GM18526 (cell line): Measurements from ENCODE around the gene SYCE3.

Source experiments
- POLR2A ChIP-seq: IDR thresholded peaks from 3 replicates; pipeline ENCODE4 v1.6.1; 2011; ENCODE audit not compliant: insufficient read length; ENCODE audit errors: extremely low read depth

Gene SYCE3

DNA sequence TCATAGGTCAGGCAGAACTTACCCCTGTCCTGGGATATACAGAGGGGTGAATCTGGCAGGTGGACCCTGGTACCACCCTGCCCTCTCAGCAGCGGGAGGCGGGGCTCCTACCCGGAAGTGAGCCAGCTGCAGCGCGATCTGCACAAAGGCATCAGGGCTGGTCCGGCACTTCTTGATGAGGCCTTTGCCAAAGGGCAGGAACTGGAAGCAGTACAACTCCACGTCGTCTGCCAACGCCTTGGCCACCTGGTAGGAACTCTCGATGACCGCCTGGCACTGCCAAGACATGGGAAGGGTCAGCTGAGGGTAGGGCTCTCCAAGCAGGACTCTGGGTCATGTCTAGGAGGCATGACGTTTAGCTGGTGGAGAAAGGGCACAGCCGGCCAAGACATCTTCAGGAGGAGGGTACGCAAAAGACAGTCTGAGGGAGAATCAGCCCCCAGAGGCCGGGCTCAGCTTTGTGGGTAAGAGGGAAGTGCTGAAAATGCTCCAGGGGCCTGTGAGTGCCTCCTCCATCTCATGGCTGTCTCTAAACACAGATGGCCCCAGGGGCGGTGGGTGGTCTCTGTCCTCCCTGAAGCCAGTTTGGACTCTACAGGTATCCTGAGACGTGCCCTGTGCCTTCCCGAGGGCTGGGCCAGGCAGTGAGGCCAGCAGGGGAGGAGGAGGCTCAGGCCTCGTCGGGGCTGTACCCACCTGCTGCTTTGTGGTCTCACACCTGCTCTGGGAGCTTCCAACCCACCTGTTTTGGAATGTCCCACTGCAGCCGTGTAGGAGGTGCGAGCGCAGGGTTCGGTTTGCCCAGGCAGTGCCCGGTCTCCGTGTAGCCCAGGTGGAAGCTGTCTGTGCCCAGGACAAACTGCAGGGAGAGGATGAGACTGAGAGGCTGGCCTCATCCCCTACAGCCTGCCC lies 8.8 kb upstream of the SYCE3 start:
- no peak for TF ChIP-seq POLR2A

DNA sequence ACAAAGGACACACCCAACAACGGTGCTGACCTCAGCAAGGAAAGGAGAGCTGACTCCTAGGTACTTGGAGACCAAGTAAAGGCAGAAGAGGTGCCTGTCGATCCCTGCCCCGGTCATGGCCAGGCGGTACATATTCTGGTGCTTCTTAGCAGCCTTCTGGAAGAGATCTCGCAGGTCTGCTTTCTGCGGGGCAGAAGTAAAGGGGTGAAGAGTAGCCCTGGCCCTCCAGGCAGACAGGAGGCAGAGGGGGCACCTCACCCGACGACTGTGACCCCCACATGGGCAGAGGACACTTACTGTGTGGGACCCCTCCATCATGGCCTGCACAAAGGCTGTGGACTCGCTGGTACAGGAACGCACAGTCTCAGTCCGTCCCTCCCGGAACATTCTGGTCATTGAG lies 8.1 kb upstream of the SYCE3 start:
- no peak for TF ChIP-seq POLR2A

DNA sequence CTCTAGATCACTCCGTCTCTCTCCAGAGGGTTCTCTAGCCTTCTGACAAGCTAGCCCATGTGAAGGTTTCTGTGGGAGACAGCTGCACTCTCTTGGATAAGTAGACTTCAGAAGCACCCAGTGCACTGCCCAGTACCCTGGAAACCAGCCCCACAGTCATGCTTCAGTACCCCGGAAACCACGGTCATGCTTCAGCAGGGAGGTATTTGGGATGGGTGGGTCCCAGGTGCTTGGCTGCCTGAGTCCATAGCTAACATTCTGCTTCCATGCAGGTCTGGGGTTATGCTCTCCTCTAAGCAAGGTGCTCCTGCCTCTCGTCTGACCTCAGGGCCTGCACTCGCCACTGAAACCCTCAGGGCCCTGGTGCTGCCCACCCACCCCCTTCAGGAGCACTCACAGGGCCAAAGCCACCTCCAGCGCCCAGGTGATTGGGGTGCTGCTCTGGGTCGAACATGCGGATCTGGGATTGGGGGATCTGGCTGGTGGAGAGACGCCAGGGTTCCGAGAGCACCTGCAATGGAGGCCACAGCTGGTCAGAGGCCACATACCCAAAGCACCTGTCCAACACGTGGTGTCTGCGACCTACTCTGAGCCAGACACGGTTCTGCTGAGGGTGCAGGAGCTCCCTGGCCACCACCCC lies 7.3 kb upstream of the SYCE3 start:
- TF ChIP-seq POLR2A: no peak

DNA sequence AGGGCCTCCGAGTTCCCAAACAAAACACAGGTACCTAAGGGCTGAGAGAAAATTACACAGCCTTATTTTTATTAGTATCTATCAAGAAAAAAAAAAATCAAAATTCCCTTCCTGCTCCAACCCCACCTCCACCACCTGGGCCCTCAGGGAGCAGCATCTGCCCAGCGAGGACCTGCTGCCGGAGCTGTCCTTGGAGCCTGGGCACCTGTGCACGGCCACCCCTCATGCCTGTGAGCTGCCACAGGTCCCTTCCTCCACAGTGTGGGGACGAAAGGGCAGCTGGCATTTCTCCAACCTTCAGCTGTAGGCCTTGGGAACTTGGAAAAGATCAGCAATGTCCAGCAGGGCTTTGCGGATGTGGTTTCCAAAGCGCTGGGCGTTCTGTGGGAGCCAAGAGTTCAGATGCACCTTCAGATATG lies 6.3 kb upstream of the SYCE3 start:
- no peak for TF ChIP-seq POLR2A

DNA sequence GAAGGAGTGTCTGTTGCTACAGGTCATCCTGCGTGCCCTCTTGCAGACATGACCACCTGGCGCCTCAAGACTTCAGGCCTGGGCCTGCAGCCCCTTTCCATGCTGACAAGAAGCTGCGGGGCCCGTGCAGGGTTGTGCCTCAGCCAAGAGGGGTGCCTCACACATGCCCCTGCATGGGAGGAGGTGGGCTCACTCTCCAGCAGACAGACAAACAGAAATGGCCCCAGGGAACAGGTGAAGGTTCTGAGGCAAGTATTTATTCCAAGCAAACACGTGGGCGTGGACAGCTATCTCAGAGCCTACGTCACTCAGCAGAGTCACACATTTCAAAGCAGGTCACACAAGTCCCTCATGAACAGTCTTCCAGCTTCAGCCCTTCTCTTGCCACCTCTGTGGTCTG lies 5.9 kb upstream of the SYCE3 start:
- no peak for TF ChIP-seq POLR2A

DNA sequence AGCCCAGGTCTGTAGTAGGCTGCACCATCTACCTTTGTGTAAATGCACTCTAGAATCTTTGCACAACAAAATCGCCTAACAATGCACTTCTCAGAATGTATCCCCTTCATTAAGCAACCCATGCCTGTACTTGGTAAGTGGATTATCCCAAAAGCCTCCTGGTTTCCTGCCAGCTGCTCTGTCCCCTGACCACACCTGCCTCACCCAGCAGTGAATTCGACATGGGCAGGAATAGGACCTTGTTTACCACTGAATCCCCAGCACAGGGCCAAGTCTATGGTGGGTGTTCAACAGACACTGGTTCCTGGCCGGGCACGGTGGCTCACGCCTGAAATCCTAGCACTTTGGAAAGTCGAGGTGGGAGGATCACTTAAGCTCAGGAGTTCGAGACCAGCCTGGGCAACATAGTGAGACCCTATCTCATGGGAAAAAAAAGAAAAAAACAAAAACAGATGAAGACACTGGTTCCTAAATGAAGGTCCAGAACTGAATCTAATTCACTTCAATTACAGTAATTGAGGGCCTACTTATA lies 5.1 kb upstream of the SYCE3 start:
- TF ChIP-seq POLR2A: no peak

DNA sequence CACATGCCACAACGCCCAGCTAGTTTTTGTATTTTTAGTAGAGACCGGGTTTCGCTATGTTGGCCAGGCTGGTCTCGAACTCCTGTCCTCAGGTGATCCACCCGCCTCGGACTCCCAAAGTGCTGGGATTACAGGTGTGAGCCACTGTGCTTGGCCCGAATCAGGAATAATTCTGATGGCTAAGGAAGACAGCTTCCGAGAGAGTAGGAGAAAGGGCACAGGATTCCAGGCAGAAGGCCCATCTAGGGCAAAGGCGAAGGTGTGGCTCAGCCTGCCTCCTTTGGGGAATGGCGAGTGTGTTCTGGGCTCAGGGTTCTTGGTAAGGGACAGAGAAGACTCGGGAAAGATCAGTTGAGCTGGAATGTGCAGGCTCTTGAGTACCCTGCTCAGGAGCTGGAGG lies 1.6 kb upstream of the SYCE3 start:
- TF ChIP-seq POLR2A: no peak

DNA sequence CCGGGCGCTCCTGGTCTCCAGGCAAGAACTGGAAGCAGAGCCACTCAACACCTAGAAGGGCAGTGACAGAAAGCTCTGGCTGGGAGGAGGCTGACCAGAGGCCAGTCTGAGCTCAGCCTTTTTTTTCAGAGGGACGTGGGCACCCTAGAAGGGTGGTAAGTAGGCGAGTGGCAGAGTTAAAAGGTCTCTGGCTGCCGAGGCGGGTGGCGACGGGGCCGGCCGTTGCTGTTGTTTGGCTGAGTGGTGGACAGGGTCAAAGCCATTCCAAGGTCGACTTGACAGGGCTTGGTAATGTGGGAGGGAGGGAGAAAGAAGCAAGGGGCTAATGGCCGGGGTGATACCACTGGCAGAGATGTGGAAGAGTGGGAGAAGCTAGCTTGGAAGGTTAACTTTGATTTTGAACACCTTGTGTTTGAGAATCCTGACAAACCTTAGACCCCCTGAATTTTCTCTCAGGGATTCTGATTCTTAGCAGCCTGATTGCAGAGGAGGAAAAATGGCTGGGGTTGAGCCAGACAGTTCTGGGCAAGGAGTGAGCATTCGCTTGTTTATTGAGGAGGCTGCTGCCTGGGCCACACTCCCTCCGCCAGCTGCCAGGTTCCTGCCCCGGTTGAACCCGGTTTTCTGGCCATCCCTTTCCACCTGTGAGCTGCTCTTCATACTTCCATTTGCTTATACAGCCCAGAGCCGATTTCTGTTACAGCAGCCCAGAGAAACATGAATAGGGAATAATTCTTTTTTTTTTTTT lies 868 bp upstream of the SYCE3 start:
- TF ChIP-seq POLR2A: no peak

DNA sequence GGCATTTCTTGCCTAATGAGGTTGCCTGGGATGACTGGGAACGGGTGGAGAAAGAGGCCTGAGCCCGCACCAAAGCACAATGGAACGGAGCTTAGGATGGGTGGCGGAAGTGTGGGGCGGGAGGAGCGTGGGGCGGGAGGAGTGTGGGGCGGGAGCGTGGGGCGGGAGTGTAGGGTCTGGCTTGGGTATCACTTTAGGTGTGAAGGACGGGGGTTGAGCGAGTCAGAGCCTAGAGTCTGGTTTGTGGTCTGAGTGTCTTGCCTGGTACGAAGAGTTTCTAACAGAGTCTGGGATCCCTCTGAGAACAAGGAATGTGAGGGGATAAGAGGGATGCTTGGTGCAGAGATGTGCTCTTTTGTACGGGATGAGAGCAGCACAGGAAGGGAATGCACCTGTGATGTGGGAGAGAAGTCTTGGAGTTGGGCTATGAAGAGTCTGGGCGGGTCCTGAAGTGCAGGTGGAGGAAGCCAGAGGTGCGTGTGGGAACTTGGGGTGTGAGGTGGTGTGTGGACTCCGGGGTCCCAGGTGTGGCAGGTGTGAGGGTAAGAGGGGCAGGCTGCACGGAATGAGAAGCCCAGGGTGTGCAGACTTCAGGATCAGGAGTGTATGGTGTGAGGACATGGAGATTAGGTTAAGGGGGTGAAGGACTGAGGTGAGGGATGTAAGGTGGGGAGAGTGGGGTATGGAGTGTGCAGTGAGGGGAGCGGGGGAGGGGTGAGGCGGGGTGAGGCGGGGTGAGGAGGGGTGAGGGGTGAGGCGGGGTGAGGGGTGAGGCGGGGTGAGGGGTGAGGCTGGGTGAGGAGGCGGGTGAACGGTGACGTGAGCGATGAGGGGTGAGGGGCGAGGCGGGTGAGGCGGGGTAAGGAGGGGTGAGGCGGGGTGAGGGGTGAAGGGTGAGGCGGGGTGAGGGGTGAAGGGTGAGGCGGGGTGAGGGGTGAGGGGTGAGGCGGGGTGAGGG lies 1.0 kb downstream of the SYCE3 start:
- no peak for TF ChIP-seq POLR2A

DNA sequence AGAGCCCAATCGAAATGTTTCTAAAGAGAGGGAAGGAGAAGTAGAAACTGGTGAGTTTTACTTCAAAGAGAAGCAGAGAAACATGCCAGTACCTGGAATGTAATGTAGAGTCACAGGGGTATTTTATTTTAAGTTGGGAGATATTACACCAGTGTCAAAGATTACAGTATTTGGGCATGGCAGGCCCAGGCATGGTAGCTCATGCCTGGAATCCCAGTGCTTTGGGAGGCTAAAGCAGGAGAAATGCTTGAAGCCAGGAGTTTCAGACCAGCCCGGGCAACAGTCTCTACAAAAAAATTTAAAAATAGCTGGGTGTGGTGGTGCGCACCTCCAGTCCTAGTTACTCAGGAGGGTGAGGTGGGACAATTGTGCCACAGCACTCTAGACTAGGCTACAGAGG lies 2.7 kb downstream of the SYCE3 start:
- TF ChIP-seq POLR2A: no peak

DNA sequence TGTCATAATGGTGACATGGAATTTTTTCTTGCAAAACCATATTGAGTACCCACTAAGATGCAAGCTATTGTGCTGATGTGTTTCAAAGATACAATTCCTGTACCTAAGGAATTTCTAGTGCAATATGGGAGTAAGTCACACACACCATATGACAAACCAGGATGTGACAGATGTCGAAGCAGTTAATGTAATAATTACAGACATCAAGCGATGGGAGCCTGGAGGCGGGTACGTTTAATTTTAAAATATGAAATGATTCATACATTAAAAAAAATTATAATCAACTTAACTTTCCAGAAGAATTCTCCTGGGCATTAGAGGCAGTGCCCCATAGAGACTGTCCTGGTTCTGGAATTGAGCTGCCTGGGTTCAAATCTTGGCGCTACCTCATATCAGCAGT lies 6.0 kb downstream of the SYCE3 start:
- no peak for TF ChIP-seq POLR2A

DNA sequence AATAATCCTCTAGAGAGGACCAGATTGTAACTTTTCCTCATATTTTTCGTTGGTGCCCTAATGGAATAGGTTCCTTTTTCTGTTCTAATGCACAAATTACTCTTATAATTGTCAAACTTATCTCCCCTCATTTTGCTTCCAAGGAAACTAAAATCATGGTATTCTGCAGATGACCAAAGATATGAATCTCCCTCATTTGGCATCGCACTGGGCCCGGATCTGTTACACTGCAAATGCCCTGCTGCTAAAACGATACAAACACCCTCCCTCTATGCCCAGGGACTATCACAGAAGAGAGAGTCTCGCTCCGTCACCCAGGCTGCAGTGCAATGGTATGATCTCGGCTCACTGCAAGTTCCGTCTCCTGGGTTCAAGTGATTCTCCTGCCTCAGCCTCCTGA lies 9.4 kb downstream of the SYCE3 start:
- no peak for TF ChIP-seq POLR2A

DNA sequence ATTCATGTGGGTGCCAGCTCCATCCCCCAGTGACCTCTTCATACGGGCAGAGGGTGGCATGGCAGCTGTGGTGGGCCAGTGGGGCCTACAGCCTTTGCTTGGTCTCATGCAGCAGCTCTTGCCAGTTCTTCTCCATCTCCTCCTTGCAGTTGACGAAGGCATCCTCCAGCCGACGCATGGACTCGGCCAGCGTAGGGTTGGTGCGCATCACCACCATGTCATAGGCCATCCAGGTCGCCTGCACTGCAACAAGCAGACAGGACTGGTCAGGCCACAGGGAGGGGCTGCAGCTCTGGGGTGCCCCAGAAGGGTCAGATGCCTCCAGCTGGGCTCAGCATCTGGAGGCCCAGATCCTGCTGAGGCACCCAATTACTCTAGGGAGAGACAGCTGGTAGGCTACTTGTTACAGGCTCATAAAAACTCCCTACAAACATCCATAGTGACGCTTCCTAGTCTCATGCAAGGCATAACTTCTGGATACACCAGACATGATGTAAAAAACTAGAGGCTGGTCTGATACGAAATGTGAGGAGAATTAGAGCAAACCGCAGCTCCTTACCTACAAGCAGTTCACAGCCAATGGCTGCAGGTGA lies 11.5 kb downstream of the SYCE3 start:
- no peak for TF ChIP-seq POLR2A

DNA sequence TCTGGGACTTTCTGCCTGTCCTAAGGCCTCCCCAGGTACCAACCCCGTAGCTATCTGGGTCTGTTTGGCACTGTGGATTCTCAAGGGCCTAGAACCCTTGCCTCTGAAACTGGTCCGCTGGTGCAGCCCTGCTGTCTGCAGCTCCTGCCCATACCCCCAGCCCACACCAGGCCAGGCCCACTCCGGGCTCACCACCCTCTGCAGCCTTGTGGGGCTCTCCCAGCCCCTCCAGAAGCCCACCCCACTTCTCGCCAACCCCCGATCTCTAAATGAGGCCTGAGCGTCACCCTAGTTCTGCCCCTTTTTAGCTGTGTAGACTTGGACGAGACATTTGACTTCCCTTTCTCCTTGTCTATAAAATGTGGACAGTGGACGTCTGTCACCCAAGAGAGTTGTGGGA lies 12.3 kb downstream of the SYCE3 start:
- no peak for TF ChIP-seq POLR2A

DNA sequence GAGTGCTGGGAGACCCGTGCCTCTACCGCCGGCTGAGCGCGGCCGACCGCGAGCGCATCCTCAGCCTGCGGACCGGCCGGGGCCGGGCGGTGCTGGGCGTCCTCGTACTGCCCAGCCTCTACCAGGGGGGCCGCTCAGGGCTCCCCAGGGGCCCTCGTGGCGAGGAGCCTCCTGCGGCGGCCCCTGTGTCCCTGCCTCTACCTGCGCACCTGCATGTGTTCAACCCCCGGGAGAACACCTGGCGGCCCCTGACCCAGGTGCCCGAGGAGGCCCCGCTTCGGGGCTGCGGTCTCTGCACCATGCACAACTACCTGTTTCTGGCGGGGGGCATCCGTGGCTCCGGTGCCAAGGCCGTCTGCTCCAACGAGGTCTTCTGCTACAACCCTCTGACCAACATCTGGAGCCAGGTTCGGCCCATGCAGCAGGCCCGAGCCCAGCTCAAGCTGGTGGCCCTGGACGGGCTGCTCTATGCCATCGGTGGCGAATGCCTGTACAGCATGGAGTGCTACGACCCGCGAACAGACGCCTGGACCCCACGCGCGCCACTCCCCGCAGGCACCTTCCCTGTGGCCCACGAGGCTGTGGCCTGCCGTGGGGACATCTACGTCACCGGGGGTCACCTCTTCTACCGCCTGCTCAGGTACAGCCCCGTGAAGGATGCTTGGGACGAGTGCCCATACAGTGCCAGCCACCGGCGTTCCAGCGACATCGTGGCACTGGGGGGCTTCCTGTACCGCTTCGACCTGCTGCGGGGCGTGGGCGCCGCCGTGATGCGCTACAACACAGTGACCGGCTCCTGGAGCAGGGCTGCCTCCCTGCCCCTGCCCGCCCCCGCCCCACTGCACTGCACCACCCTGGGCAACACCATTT lies 13.6 kb downstream of the SYCE3 start:
- no peak for TF ChIP-seq POLR2A
